Measurements from ENCODE around the gene CDX2.
"Not testable (repeated sequence)": the region's sequence is repeated elsewhere in the genome, so short reads cannot be mapped to it uniquely, and the experiment has no call there.

CDX2 gene

GRCh38 chr13:27969082-27969865, at the start of gene CDX2:
Gene CDX2 (minus strand): TSS chr13:27969315. CDS start chr13:27969006, 309 bp downstream.
- DNase-seq (ENCODE audit: low read depth in 2 of 2) = no peak

DNA sequence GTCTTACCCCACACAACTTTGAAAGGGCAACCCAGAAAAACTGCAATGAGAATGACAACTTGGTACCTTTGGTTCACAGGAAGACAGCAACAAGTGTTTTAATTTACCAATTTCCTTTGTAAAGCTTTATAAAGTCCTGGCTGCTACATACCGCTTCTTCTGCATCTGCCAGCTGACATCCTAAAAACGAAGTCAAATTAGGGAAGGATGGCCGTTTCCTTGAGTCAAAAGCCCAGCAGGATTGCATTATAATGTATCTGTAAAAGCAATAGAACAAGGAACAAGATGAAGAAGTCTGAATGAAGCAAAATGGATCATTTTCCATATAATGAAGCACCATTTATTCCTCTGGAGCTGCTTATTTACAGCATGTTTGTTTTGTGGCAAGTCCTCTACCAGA, 45.2 kb upstream of the CDX2 start:
- DNase-seq (ENCODE audit: low read depth in 2 of 2) = no peak

- no peak for DNase-seq (ENCODE audit: low read depth in 2 of 2)
These were observed 44.4 kb upstream of the CDX2 start for GRCh38 chr13:28013482-28013881.

- no peak for DNase-seq (ENCODE audit: low read depth in 2 of 2)
These were observed 43.8 kb upstream of the CDX2 start for GRCh38 chr13:28012896-28013295.

GRCh38 chr13:28012383-28012782, 43.3 kb upstream of the CDX2 start:
- DNase-seq (ENCODE audit: low read depth in 2 of 2) = no peak

DNA sequence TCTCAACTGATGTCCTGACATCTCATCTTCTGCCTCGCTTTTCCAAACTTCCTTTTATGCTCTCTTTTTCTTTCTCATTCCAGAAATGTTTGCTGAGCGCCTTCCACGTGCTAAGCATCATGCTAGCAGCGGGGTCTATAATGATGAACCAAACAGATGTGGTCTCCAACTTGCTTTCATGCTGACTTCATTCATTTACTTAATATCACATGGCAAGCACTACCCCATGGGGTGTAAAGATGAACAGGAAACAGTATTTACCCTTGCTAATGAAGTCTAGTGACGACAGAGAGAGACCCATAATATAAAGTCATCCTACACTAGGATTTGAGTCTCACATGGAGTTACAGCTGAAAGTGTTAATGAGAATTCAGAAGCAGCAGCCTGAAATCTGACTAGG, 40.9 kb upstream of the CDX2 start:
- DNase-seq (ENCODE audit: low read depth in 2 of 2) = no peak

DNA sequence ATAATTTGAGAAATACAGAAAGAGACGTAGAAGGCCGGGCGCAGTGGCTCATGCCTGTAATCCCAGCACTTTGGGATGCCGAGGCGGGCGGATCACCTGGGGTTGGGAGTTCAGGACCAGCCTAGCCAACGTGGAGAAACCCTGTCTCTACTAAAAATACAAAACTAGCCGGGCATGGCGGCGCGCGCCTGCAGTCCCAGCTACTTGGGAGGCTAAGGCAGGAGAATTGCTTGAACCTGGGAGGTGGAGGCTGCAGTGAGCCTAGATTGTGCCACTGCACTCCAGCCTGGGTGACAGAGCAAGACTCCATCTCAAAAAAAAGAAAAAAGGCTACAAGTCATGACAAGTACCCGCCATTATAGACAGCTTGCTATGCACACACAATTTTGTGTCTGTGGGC, 35.9 kb upstream of the CDX2 start:
- DNase-seq (ENCODE audit: low read depth in 2 of 2) = not testable (repeated sequence)

DNA sequence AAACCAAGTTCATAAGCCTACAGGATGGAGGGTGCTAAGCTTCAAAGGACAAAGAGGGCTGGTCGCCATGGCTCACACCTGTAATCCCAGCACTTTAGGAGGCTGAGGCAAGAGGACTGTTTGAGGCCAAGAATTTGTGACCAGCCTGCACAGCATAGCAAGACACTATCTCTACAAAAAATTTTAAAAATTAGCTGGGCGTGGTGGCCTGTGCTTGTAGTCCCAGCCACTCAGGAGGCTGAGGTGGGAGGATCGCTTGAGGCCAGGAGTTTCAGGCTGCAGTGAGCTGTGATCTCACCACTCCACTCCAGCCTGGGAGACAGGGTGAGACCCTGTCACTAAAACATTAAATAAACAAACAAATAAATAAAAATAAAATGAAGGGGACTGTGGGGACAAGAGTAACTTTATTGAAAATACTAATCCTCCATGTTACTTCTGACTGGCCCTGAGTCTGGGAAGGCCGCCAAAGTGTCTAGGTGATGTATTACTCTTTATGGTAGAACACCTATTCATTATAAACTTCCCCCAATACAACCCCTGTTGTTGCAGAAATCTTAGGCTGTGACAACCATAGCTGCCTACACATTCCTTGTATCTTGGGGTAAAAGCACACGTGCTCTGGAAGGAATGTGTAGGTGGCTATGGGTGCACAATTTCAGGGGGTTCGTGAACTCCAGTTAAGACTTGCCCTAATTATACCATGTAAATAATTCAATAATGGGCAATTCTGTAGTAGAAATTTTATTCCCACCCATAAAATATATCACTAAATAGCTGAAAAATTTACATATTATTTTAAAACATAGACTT, 34.0 kb upstream of the CDX2 start:
- DNase-seq (ENCODE audit: low read depth in 2 of 2) = no peak

- DNase-seq (ENCODE audit: low read depth in 2 of 2) = no peak
These were observed 32.8 kb upstream of the CDX2 start for GRCh38 chr13:28001837-28002473.

DNA sequence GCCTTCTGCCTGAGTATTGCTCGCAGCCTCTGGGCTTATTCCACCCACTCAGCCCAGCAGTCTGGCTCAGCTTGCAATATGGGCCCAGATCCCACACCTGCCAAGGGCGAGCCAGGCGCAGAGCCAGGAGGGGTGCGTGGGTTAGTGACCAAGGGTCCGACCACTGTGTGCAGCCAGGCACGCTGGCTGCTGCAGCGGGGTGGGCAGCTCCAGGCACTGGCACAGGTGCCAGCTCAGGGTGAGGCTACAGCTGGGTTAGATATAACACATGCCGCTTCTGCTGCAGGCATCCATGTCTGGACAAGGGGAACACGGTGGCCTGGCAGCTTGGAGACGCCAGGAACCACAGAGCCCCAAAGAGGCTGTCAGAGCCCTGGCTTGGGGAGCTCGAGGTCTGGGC, 31.9 kb upstream of the CDX2 start:
- DNase-seq (ENCODE audit: low read depth in 2 of 2) = no peak

GRCh38 chr13:28000567-28000966, 31.5 kb upstream of the CDX2 start:
- no peak for DNase-seq (ENCODE audit: low read depth in 2 of 2)

- peak in 1 of 2 experiments; percentile 3 for DNase-seq (ENCODE audit: low read depth in 2 of 2)
These were observed 28.9 kb upstream of the CDX2 start for GRCh38 chr13:27997904-27998522.

DNA sequence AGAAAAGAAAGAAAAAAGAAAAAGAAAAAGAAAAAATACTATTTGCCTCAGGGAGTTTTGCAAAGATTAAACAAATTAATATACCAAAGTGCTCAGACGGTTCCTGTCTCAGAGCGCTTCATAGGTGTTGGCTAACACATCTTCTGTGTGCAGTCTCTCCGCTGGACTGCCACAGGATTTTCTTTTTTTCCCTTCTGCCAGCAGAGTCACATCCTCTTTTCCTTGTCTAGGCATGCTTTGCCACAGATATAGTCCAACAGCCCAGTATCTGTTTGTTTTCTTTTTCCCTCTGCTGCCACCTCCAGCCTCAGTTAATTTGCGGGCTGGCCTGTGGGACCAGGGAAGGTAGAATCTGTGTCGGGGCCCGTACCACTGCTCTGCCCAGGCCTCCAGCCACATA, 22.8 kb upstream of the CDX2 start:
- DNase-seq (ENCODE audit: low read depth in 2 of 2) = no peak

- DNase-seq (ENCODE audit: low read depth in 2 of 2) = no peak
These were observed 19.4 kb upstream of the CDX2 start, which contains the start of gene URAD for GRCh38 chr13:27988520-27988919. Gene URAD (minus strand): TSS chr13:27988693. CDS start chr13:27988637, 56 bp downstream.

DNA sequence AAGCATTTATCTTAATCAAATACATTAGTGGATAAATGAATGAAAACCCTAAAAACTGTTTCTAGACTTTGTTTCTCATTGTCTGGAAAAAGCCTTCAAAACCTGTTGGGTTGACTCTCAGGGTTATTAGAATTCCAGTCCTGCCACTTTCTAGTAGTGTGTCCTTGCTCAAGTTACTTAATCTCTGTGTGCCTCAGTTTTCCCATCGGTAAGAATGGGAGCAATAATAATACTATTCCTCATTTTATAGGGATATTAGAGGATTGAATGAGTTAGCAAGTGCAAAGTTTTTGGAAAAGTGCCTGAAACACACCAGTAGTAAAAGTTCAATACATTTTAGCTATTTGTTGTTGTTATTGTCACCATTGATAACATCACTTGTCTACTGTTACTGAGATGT, 16.5 kb upstream of the CDX2 start:
- DNase-seq (ENCODE audit: low read depth in 2 of 2) = no peak

GRCh38 chr13:27982361-27982760, 13.2 kb upstream of the CDX2 start:
- no peak for DNase-seq (ENCODE audit: low read depth in 2 of 2)

DNA sequence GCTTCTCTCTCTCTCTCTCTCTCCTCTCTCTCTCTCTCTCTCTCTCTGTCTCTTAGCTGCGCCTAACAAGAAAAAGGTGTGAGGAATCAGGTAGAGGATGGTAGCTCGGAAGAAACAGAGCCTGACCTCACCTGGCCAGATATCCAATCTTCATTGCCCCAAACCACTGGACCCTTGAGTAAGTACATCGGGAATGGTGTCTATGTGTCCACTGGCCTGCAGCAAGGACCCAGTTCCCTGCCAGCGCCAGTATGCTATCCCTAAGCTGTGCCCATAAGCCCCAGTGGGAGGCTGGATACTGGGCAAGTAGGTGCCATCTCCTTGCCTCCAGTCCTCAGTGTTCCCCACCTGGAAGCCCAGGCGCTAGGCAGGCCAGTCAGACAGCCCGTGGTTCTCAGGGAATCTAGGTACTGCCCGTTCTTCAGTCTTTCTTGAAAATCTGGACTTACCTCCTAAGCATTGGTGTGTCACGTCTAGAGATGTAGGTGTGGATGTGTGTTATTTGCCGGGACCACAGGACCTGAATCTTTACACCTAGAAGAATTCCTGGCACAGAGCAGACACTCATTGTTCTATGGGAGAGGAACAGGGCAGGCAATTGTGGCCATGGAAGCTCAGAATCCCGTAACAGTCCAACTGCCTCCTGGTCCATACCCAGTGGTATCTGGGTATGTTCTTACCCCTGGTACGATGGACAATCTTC, 12.0 kb upstream of the CDX2 start:
- DNase-seq (ENCODE audit: low read depth in 2 of 2) = no peak

DNA sequence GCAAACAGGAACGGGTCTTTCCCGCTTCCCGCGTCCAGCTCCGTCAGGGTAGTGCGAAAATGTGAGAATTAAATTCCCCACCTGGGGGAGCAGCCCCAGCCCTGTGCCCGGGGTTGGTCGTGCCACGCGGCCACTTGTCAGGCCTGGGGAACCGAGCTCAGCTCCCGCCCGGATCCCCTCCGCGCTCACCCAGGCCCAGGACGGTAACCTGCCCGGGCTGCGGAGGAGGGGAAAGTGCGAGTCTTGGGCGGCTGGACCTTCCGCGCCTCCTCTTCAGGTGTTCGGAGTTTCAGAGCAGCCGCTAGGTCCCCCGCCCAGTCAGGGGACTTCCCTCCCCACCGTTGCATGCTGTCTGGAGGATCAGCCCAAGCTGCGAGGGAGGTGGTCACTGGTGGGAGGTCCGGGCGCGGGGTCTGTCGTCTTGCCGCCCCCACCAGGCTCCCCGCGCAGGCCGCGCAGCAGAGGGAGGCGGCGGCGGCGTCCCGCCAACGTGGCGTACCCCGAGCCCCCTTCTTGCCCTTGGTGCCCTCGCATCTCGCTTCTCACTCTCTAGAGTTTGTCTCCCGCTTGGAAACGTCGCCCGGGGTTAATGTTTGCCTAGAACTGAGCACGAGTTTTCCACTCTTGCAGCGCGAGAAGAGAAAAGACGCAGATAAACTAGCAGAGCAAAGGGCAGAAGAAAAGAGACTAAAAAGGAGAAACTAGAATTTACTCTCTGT, 11.3 kb upstream of the CDX2 start:
- no peak for DNase-seq (ENCODE audit: low read depth in 2 of 2)

DNA sequence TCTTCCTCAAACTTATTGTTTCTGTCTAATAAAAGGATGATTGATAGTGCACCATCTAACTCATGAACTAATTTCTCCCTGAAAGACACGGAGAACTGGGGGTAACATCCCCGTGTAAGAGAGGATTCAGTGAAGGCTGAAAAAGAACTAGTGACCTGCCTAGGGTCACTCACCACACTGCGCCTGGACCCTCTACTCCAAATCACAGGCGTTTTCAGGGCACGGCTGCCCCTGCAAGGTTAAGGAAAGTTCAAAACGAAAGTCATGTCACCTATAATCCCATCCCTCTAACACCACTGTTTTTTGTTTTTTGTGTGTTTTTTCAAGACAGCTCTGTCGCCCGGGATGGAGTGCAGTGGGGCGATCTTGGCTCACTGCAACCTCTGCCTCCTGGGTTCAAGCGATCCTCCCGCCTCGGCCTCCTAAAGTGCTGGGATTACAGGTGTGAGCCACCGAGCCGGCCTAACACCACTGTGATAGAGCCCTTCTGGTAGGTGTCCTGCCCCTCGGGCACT, 10.7 kb upstream of the CDX2 start:
- DNase-seq (ENCODE audit: low read depth in 2 of 2) = no peak

DNA sequence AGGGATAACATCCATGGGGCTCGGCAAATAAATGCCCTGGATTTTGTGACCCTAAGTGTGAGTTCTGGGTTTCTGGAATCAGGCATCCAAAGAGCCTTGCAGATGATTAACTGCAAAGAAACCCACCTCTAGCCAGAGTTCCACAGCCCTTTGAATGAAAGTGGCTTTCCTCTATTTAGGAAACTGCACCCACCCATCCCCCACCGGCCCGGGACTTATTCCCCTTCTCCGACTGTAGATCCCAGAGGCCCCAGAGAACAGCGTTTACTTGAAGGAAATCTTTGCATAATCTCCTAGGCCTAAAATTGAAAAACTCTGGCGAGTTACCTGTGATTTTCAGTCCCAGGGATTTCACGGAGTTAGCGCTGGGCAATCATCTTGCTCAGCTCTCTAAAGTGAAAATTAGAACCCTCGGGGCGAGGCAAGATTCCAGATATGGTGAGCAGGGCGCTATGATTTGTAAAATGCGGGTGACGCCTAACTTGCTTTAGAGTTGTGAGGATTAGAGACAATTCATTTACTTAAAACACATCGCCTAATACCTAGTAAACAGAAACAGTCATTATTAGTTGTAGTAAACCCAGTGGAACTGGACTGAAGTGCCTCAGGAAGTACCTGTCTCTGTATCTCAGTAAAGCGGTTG, 10.0 kb upstream of the CDX2 start:
- no peak for DNase-seq (ENCODE audit: low read depth in 2 of 2)
